ENCODE results near the gene SMIM23. TPM values are rescaled to one million over a fixed set of nuclear protein-coding genes. Genes with fewer than 3 reads are reported as not detected.

The SMIM23 gene
- total and polyA plus RNA-seq, 2 experiments from 2014 or later: not detected

DNA sequence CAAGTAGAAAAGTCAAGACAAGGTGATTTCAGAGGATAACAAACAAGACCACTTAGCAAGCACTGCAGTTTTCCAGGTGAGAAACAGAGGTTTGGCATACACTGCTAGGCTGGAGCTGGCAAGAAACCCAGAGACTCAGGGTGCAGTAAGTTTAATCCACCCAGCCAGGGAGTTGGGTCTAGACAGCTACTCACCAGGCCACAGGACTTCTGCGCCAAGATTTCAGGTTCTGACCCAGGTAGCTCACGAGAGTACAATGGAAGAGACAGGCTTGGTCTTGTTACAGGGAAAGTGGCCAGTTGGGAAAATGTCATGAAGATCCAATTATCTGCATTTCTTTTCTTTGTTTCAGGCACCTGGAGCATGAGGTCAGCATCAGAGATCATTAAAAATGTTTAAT is 9.8 kb downstream of the SMIM23 start:
- Histone ChIP-seq H3K4me1 (ENCODE audit: insufficient read depth) (no peaks in the 10 kb centered on the region), H3K79me2 (no peaks in the 10 kb centered on the region), H2AFZ (no peak overlapping the region), H3K36me3 (replicated peaks; ENCODE audit: insufficient read depth, low read depth) (no peaks in the 10 kb centered on the region), H3K9me3 (ENCODE audit: low read depth) (no peaks in the 10 kb centered on the region), H4K20me1 (ENCODE audit: insufficient read depth, poor library complexity, severe bottlenecking) (no peaks in the 10 kb centered on the region), H3K4me2 (no peak overlapping the region), H3K27me3 (no peaks in the 10 kb centered on the region), H3K27ac (no peak overlapping the region), H3K4me3 (no peak overlapping the region), H3K9me2 (replicated peaks; ENCODE audit: insufficient read depth) (no peaks in the 10 kb centered on the region)
- no peak for DNase-seq (ENCODE audit: low spot score)
- no peak for TF ChIP-seq EZH2 (IDR thresholded peaks at IDR 0.05; ENCODE audit: borderline replicate concordance)
- TF ChIP-seq CTCF (IDR thresholded peaks at IDR 0.05; ENCODE audit: poor library complexity): no peak
- no peak for TF ChIP-seq EZH2phosphoT487 (IDR thresholded peaks at IDR 0.05; ENCODE audit: low read depth, severe bottlenecking, unreplicated experiment)
- WGBS (ENCODE audit: low lambda C conversion rate, missing lambda C conversion rate): 98% methylated on average over 2 of the region's 2 CpGs

- Histone ChIP-seq H3K27ac (no peak overlapping the region), H3K9me2 (replicated peaks; ENCODE audit: insufficient read depth) (no peaks in the 10 kb centered on the region), H3K79me2 (no peaks in the 10 kb centered on the region), H3K9me3 (ENCODE audit: low read depth) (no peaks in the 10 kb centered on the region), H3K4me2 (no peak overlapping the region), H3K4me3 (no peak overlapping the region), H2AFZ (no peak overlapping the region), H4K20me1 (ENCODE audit: insufficient read depth, poor library complexity, severe bottlenecking) (no peaks in the 10 kb centered on the region), H3K4me1 (ENCODE audit: insufficient read depth) (no peaks in the 10 kb centered on the region), H3K27me3 (no peaks in the 10 kb centered on the region), H3K36me3 (replicated peaks; ENCODE audit: insufficient read depth, low read depth) (no peaks in the 10 kb centered on the region)
- WGBS (ENCODE audit: low lambda C conversion rate, missing lambda C conversion rate): 89% methylated on average over 8 of the region's 8 CpGs
- no peak for DNase-seq (ENCODE audit: low spot score)
- TF ChIP-seq EZH2 (IDR thresholded peaks at IDR 0.05; ENCODE audit: borderline replicate concordance) (no peak), CTCF (IDR thresholded peaks at IDR 0.05; ENCODE audit: poor library complexity) (no peak), EZH2phosphoT487 (IDR thresholded peaks at IDR 0.05; ENCODE audit: low read depth, severe bottlenecking, unreplicated experiment) (no peak)
Observed at GRCh38 chr5:171796436-171796835, 10.8 kb downstream of the SMIM23 start.

DNA sequence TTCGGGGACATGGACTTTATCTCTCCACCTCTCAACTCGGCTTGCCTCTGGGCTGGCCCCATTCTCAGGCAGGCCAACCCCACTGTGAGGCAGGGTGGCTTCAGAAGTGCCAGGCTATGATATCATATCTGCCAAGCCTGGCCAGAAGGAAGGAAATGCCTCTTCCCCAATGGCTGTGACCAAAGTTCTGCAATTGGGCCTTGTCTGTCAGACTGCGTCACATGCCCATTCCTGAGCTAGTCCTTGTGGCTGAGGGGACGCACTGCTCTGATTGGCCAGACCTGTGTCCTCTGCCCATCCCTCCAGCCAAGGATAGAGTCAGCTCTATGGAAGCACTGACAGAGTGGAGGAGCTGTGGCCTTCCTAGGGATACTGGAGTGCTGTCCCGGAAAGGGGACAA is 11.9 kb downstream of the SMIM23 start:
- Histone ChIP-seq H3K79me2 (no peaks in the 10 kb centered on the region), H3K4me3 (no peak overlapping the region), H2AFZ (no peak overlapping the region), H4K20me1 (ENCODE audit: insufficient read depth, poor library complexity, severe bottlenecking) (no peaks in the 10 kb centered on the region), H3K4me2 (no peak overlapping the region), H3K9me2 (replicated peaks; ENCODE audit: insufficient read depth) (no peaks in the 10 kb centered on the region), H3K9me3 (ENCODE audit: low read depth) (no peaks in the 10 kb centered on the region), H3K27ac (no peak overlapping the region), H3K36me3 (replicated peaks; ENCODE audit: insufficient read depth, low read depth) (no peaks in the 10 kb centered on the region), H3K27me3 (no peaks in the 10 kb centered on the region), H3K4me1 (ENCODE audit: insufficient read depth) (no peaks in the 10 kb centered on the region)
- TF ChIP-seq EZH2 (IDR thresholded peaks at IDR 0.05; ENCODE audit: borderline replicate concordance) (no peak), CTCF (IDR thresholded peaks at IDR 0.05; ENCODE audit: poor library complexity) (no peak), EZH2phosphoT487 (IDR thresholded peaks at IDR 0.05; ENCODE audit: low read depth, severe bottlenecking, unreplicated experiment) (no peak)
- no peak for DNase-seq (ENCODE audit: low spot score)
- WGBS (ENCODE audit: low lambda C conversion rate, missing lambda C conversion rate): 86% methylated on average over 5 of the region's 5 CpGs

DNA sequence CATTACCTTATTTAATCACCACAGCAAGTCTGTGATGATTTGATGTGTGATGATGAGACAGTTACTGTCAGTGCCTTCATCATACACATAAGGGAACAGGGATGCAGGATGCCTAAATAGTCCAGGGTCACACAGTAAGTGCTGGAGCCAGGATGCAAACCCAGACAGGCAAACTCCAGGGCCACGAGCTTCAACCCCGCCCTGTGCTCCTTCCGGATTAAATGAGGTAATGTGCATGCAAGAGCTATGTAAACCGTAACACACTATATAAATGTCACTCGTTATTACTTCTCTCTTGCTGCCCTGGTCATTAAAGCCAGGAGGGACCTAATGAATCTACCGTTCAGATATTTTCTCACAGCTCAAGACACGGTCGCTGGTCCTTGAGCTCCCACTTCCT is 12.8 kb downstream of the SMIM23 start:
- Histone ChIP-seq H3K4me2 (no peak overlapping the region), H3K4me1 (ENCODE audit: insufficient read depth) (no peaks in the 10 kb centered on the region), H2AFZ (no peak overlapping the region), H3K36me3 (replicated peaks; ENCODE audit: insufficient read depth, low read depth) (no peaks in the 10 kb centered on the region), H3K79me2 (no peaks in the 10 kb centered on the region), H3K9me2 (replicated peaks; ENCODE audit: insufficient read depth) (no peaks in the 10 kb centered on the region), H3K27ac (no peak overlapping the region), H3K27me3 (no peaks in the 10 kb centered on the region), H4K20me1 (ENCODE audit: insufficient read depth, poor library complexity, severe bottlenecking) (no peaks in the 10 kb centered on the region), H3K4me3 (no peak overlapping the region), H3K9me3 (ENCODE audit: low read depth) (no peaks in the 10 kb centered on the region)
- TF ChIP-seq CTCF (IDR thresholded peaks at IDR 0.05; ENCODE audit: poor library complexity): no peak
- no peak for TF ChIP-seq EZH2 (IDR thresholded peaks at IDR 0.05; ENCODE audit: borderline replicate concordance)
- no peak for TF ChIP-seq EZH2phosphoT487 (IDR thresholded peaks at IDR 0.05; ENCODE audit: low read depth, severe bottlenecking, unreplicated experiment)
- 62% methylated on average over 8 of the region's 8 CpGs for WGBS (ENCODE audit: low lambda C conversion rate, missing lambda C conversion rate)
- DNase-seq (ENCODE audit: low spot score): no peak
